Upper lobe of right lung (tissue), 1 donor: ENCODE results near the gene TNFRSF9. TPM values are rescaled to one million over a fixed set of nuclear protein-coding genes. Genes with fewer than 3 reads are reported as not detected.

Experiments
- ATAC-seq: fragments of 200-7000 bp; cut with Tn5 transposase; one replicate; pipeline ENCODE4 v1.9.1; 2020; ENCODE audit warnings: mild to moderate bottlenecking, moderate library complexity
- DNase-seq: peaks from one replicate; pipeline ENCODE4 v3.0.0-alpha.2; 2020
- H3K27ac ChIP-seq: fragments of 200-600 bp; one replicate; pipeline ENCODE4 v1.8.0; 2022
- H3K27me3 ChIP-seq: fragments of 200-600 bp; one replicate; pipeline ENCODE4 v1.8.0; 2022; ENCODE audit warnings: mild to moderate bottlenecking
- H3K36me3 ChIP-seq: fragments of 200-600 bp; one replicate; pipeline ENCODE4 v1.8.0; 2022
- H3K4me1 ChIP-seq: fragments of 200-600 bp; one replicate; pipeline ENCODE4 v1.8.0; 2022
- H3K4me3 ChIP-seq: fragments of 200-600 bp; one replicate; pipeline ENCODE4 v1.8.0; 2022; ENCODE audit warnings: mild to moderate bottlenecking
- H3K9me3 ChIP-seq: fragments of 200-600 bp; one replicate; pipeline ENCODE4 v1.8.0; 2022
- intact Hi-C: fragments of 100-400 bp; cut with DNase I; formaldehyde crosslinking; loops from one replicate; pipeline ENCODE4 v1.11.0; 2022
- total RNA-seq: library from RNA; stranded (reverse); fragmentation: NEBNext Ultra II Directional; extraction: Animal tissue kit (Norgen Biotek cat#: 25700); gene quantifications from one replicate; pipeline ENCODE4 v1.2.1, GENCODE V29; 2021
- TF ChIP-seq, protein P1 (sequence below): fragments of 200-600 bp; IDR thresholded peaks from one replicate; pipeline ENCODE4 v1.8.0; 2022; ENCODE audit warnings: antibody characterized with exemption
- donor health status: DM: no; HTN: yes; CAD: no; lungs with severe emphysema.

TNFRSF9 gene
- total RNA-seq, 1 donor from 2014 or later = 0.49 TPM

GRCh38 chr1:7984811-7985210, 44.2 kb upstream of the TNFRSF9 start:
- intact Hi-C loops = loop anchor here (5.0 to 10.0 kb wide), 2 partner anchors 330 to 362 kb away; partner anchors contain the start of gene SLC45A1
- H3K4me3 ChIP-seq = no peak overlapping the region
- H3K27ac ChIP-seq = no peak overlapping the region
- peaks cover 62% of the 10 kb centered on the region for H3K36me3 ChIP-seq
- TF ChIP-seq, protein P1, sequence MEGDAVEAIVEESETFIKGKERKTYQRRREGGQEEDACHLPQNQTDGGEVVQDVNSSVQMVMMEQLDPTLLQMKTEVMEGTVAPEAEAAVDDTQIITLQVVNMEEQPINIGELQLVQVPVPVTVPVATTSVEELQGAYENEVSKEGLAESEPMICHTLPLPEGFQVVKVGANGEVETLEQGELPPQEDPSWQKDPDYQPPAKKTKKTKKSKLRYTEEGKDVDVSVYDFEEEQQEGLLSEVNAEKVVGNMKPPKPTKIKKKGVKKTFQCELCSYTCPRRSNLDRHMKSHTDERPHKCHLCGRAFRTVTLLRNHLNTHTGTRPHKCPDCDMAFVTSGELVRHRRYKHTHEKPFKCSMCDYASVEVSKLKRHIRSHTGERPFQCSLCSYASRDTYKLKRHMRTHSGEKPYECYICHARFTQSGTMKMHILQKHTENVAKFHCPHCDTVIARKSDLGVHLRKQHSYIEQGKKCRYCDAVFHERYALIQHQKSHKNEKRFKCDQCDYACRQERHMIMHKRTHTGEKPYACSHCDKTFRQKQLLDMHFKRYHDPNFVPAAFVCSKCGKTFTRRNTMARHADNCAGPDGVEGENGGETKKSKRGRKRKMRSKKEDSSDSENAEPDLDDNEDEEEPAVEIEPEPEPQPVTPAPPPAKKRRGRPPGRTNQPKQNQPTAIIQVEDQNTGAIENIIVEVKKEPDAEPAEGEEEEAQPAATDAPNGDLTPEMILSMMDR = no peak
- ATAC-seq (no peak), DNase-seq (no peak)
- no peaks in the 10 kb centered on the region for H3K9me3 ChIP-seq
- H3K27me3 ChIP-seq = no peaks in the 10 kb centered on the region
- peaks cover 9% of the 10 kb centered on the region for H3K4me1 ChIP-seq

DNA sequence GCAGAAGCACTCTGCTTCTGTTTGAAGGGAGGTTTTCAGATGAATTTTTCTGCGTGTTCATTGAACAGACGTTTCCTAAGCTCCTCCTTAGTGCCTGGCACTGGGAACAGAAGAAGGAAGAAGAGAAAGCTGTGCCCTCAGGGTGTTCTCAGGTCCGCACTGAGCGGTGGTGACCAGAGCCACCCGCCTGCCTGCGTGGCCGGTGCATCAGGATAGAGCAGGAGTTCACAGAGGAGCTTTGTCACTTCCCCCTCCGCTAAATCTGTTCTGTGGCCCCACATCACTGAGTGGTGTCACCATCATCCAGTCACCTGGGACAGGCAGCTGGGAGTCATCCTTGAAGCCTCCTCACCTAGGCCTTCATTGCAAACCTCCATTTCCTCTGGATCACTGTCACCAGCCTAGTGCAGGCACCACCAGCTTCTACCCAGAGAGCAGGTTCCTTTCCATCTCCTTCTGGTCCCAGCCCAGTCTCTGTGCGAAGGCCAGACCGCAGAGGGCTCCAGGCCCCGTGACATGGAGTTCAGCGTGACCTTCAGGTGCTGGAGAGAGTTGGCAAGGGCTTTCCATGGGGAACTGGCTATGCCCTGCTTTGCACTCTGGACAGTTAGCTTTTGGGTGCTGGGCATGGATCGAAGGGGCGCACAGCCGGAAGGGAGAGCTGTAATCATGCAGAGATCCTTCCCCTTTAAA, 42.6 kb upstream of the TNFRSF9 start:
- Histone ChIP-seq H3K9me3 (no peaks in the 10 kb centered on the region), H3K4me1 (peaks cover 9% of the 10 kb centered on the region), H3K36me3 (peaks cover 78% of the 10 kb centered on the region), H3K27ac (no peak overlapping the region), H3K4me3 (no peak overlapping the region), H3K27me3 (no peaks in the 10 kb centered on the region)
- intact Hi-C loops = loop anchor here (5.0 to 10.0 kb wide), 2 partner anchors 332 to 364 kb away; partner anchors contain the start of gene SLC45A1
- TF ChIP-seq, protein P1 = no peak
- DNase-seq = no peak
- ATAC-seq = no peak

- DNase-seq (no peak), ATAC-seq (no peak)
- Histone ChIP-seq H3K4me3 (no peak overlapping the region), H3K27me3 (no peaks in the 10 kb centered on the region), H3K27ac (no peak overlapping the region), H3K36me3 (peaks cover 90% of the 10 kb centered on the region), H3K9me3 (no peaks in the 10 kb centered on the region), H3K4me1 (peaks cover 9% of the 10 kb centered on the region)
- intact Hi-C loops = loop anchor here (5.0 to 10.0 kb wide), 2 partner anchors 334 to 366 kb away; partner anchors contain the start of gene SLC45A1
- TF ChIP-seq, protein P1 = no peak
Observed at GRCh38 chr1:7980984-7981383, 40.3 kb upstream of the TNFRSF9 start.

- peak; percentile 74 for DNase-seq
- H3K4me1 ChIP-seq = no peaks in the 10 kb centered on the region
Observed at GRCh38 chr1:7975212-7975865, 34.7 kb upstream of the TNFRSF9 start.

DNA sequence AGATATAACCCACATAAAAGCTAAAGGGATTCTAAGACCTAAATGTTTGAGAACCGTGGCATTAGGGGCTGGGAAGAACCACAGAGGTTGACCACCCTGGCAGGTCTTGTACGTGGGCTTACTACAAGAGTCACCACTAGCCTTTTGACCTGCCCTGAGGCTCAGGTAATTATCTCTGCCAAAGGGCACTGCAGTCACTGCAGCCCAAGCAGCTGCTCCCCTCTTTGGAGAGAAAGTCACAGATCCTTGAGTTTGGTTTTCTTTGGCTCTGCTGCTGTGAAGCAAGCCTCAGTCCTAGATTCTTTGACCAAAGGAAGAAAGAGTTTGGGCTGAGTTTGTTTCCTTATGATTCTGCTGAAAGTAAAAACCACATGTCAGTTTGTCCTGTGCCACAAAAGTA, 32.4 kb upstream of the TNFRSF9 start:
- intact Hi-C loops = no loop called here
- H3K9me3 ChIP-seq = no peaks in the 10 kb centered on the region
- TF ChIP-seq, protein P1 = no peak
- peaks cover 5% of the 10 kb centered on the region for H3K4me1 ChIP-seq
- ATAC-seq (no peak), DNase-seq (no peak)
- peaks cover 66% of the 10 kb centered on the region for H3K36me3 ChIP-seq
- no peak overlapping the region for H3K4me3 ChIP-seq
- no peaks in the 10 kb centered on the region for H3K27me3 ChIP-seq
- H3K27ac ChIP-seq = no peak overlapping the region

More at GRCh38 chr1:7975212-7975865, 34.7 kb upstream of the TNFRSF9 start:
- peaks cover 68% of the 10 kb centered on the region for H3K36me3 ChIP-seq
- H3K27ac ChIP-seq = no peak overlapping the region
- H3K9me3 ChIP-seq = no peaks in the 10 kb centered on the region
- H3K27me3 ChIP-seq = no peaks in the 10 kb centered on the region
- peak; percentile 100 for ATAC-seq
- TF ChIP-seq, protein P1 = peak; percentile 84
- intact Hi-C loops = no loop called here
- H3K4me3 ChIP-seq = no peak overlapping the region
